Diencephalon (tissue), 1 donor: ENCODE data around the gene IFT172. TPM values are rescaled to one million over a fixed set of nuclear protein-coding genes. Genes with fewer than 3 reads are reported as not detected.

ENCODE experiments used
- small RNA-seq: library from RNA; depleted of rRNA; stranded (forward); fragments of <200 nt; gene quantifications from one replicate; pipeline ENCODE3, GENCODE V24; 2014
- total RNA-seq: library from RNA; depleted of rRNA; stranded (reverse); fragments of >200 nt; gene quantifications from one replicate; pipeline ENCODE4 v1.2.3, GENCODE V29; 2014

The IFT172 gene
- total RNA-seq: 42.0 TPM

GRCh38 chr2:27489498-27490397 lies at the start of gene IFT172:
TSS of gene IFT172 (minus strand) at chr2:27489743. CDS start at chr2:27489653, 90 bp downstream.

GRCh38 chr2:27496357-27497287 lies 7.1 kb upstream of the IFT172 start, which contains the start of gene GCKR:
TSS of gene GCKR (plus strand) at chr2:27496839. CDS start at chr2:27496905, 66 bp downstream.

GRCh38 chr2:27494944-27495554 lies 5.5 kb upstream of the IFT172 start, which contains the start of gene FNDC4:
TSS of gene FNDC4 (minus strand) at chr2:27495200. CDS start at chr2:27494679, 521 bp downstream.

GRCh38 chr2:27441958-27442919 lies 47.3 kb downstream of the IFT172 start, which contains the start of gene KRTCAP3:
TSS of gene KRTCAP3 (plus strand) at chr2:27442381. CDS start at chr2:27442413, 32 bp downstream.

GRCh38 chr2:27428213-27428977 lies 61.1 kb downstream of the IFT172 start, which contains the start of gene NRBP1:
TSS of gene NRBP1 (plus strand) at chr2:27428631. CDS start at chr2:27433274, 4,643 bp downstream.

GRCh38 chr2:27409321-27410073 lies 80.0 kb downstream of the IFT172 start, which contains the start of gene PPM1G:
TSS of gene PPM1G (minus strand) at chr2:27409591. CDS start at chr2:27409422, 169 bp downstream.

Small RNA genes lying within 50 kb of the gene (small RNA-seq; reads per million reads assigned to genes)
- not detected for gene RNU6-986P

Other genes with a start within 250 kb of the IFT172 start
- gene SLC30A3, start 226.7 kb downstream of the IFT172 start, total RNA-seq: 2.1 TPM
- 0.23 TPM for gene DNAJC5G, start 214.3 kb downstream of the IFT172 start, total RNA-seq
- not detected for gene TRIM54, start 207.3 kb downstream of the IFT172 start, total RNA-seq
- 0.92 TPM for gene UCN, start 181.3 kb downstream of the IFT172 start, total RNA-seq
- gene MPV17, start 166.6 kb downstream of the IFT172 start, total RNA-seq: 45.7 TPM
- gene GTF3C2, start 133.0 kb downstream of the IFT172 start, total RNA-seq: 32.3 TPM
- gene EIF2B4, start 119.4 kb downstream of the IFT172 start, total RNA-seq: 23.8 TPM
- 66.0 TPM for gene SNX17, start 119.1 kb downstream of the IFT172 start, total RNA-seq
- 14.1 TPM for gene ZNF513, start 109.0 kb downstream of the IFT172 start, total RNA-seq
- 67.1 TPM for gene PPM1G, start 80.2 kb downstream of the IFT172 start, total RNA-seq
- 78.2 TPM for gene NRBP1, start 61.1 kb downstream of the IFT172 start, total RNA-seq
- gene KRTCAP3, start 47.4 kb downstream of the IFT172 start, total RNA-seq: 0.46 TPM
- 52.8 TPM for gene FNDC4, start 5.5 kb upstream of the IFT172 start, total RNA-seq
- gene GCKR, start 7.1 kb upstream of the IFT172 start, total RNA-seq: 0.69 TPM
- gene ZNF512, start 93.3 kb upstream of the IFT172 start, total RNA-seq: 56.7 TPM
- gene CCDC121, start 139.3 kb upstream of the IFT172 start, total RNA-seq: 6.7 TPM
- 36.0 TPM for gene GPN1, start 139.3 kb upstream of the IFT172 start, total RNA-seq
- 34.6 TPM for gene SUPT7L, start 173.9 kb upstream of the IFT172 start, total RNA-seq
- gene SLC4A1AP, start 174.1 kb upstream of the IFT172 start, total RNA-seq: 29.5 TPM